ENCODE data around the gene LRGUK. TPM values are rescaled to one million over a fixed set of nuclear protein-coding genes. Genes with fewer than 3 reads are reported as not detected.

Gene LRGUK
- total RNA-seq, 1 experiment from 2014 or later: 0.49 TPM

DNA sequence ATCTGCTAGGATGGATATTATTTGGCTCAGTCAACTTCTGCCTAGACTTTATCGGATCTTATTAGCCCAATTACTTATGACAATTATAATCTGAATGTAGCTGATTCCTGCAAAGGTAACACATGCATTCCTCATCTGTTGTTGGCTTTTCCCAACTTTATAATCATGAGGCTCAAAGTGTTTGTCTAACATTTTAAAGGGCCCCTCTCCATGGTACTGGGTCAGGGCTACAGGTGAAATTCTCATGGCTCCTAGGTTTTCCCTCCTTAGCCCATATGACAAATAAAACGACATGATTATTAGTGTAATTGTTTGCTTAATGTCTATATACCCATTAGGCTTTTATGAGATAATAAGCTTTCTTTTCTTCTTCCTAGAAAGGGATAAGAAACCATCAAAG, 4.2 kb upstream of the LRGUK start:
- no peak overlapping the region for H3K4me3 ChIP-seq (replicated peaks in 1 of 2; ENCODE audit: low read depth in 1 of 2, low read length in 2 of 2)
- no peak overlapping the region for H3K27ac ChIP-seq (ENCODE audit: low read depth, low read length)
- ATAC-seq: no peak
- ChIA-PET CTCF (no interaction called here), RAD21 (ENCODE audit: low non-redundant PET in 1 of 2, low total read pairs in 2 of 2, uncharacterized antibody in 2 of 2, unreplicated experiment in 2 of 2) (no interaction called here), POLR2A (no interaction called here)
- no peaks in the 10 kb centered on the region for H3K27me3 ChIP-seq (ENCODE audit: insufficient read depth, low read length)
- TF ChIP-seq, protein P1, sequence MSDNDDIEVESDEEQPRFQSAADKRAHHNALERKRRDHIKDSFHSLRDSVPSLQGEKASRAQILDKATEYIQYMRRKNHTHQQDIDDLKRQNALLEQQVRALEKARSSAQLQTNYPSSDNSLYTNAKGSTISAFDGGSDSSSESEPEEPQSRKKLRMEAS (IDR thresholded peaks at IDR 0.05): no peak
- no peak for TF ChIP-seq ELF1 (IDR thresholded peaks at IDR 0.05; ENCODE audit: borderline replicate concordance, low read depth)
- TF ChIP-seq ZFX (IDR thresholded peaks at IDR 0.05): no peak
- TF ChIP-seq, protein P2, sequence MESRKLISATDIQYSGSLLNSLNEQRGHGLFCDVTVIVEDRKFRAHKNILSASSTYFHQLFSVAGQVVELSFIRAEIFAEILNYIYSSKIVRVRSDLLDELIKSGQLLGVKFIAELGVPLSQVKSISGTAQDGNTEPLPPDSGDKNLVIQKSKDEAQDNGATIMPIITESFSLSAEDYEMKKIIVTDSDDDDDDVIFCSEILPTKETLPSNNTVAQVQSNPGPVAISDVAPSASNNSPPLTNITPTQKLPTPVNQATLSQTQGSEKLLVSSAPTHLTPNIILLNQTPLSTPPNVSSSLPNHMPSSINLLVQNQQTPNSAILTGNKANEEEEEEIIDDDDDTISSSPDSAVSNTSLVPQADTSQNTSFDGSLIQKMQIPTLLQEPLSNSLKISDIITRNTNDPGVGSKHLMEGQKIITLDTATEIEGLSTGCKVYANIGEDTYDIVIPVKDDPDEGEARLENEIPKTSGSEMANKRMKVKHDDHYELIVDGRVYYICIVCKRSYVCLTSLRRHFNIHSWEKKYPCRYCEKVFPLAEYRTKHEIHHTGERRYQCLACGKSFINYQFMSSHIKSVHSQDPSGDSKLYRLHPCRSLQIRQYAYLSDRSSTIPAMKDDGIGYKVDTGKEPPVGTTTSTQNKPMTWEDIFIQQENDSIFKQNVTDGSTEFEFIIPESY (IDR thresholded peaks at IDR 0.05; ENCODE audit: extremely low read depth, insufficient replicate concordance, low read length): no peak
- TF ChIP-seq POLR2AphosphoS5 (IDR thresholded peaks at IDR 0.05; ENCODE audit: low read depth, low read length): no peak
- TF ChIP-seq ZNF274 (IDR thresholded peaks at IDR 0.05; ENCODE audit: low read depth, low read length): no peak
- TF ChIP-seq, protein P3, sequence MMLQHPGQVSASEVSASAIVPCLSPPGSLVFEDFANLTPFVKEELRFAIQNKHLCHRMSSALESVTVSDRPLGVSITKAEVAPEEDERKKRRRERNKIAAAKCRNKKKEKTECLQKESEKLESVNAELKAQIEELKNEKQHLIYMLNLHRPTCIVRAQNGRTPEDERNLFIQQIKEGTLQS (IDR thresholded peaks at IDR 0.05): no peak
- no peak for TF ChIP-seq JUND (IDR thresholded peaks at IDR 0.05)
- no peak for TF ChIP-seq CBX3 (IDR thresholded peaks at IDR 0.05; ENCODE audit: low read depth)
- no peak for TF ChIP-seq EZH2phosphoT487 (IDR thresholded peaks at IDR 0.05; ENCODE audit: borderline replicate concordance)
- no peak for TF ChIP-seq POLR2A (IDR thresholded peaks at IDR 0.05; ENCODE audit: borderline replicate concordance, extremely low read depth, insufficient read depth, insufficient read length)
- TF ChIP-seq RAD21 (IDR thresholded peaks at IDR 0.05; ENCODE audit: low read depth): no peak
- TF ChIP-seq, protein P4, sequence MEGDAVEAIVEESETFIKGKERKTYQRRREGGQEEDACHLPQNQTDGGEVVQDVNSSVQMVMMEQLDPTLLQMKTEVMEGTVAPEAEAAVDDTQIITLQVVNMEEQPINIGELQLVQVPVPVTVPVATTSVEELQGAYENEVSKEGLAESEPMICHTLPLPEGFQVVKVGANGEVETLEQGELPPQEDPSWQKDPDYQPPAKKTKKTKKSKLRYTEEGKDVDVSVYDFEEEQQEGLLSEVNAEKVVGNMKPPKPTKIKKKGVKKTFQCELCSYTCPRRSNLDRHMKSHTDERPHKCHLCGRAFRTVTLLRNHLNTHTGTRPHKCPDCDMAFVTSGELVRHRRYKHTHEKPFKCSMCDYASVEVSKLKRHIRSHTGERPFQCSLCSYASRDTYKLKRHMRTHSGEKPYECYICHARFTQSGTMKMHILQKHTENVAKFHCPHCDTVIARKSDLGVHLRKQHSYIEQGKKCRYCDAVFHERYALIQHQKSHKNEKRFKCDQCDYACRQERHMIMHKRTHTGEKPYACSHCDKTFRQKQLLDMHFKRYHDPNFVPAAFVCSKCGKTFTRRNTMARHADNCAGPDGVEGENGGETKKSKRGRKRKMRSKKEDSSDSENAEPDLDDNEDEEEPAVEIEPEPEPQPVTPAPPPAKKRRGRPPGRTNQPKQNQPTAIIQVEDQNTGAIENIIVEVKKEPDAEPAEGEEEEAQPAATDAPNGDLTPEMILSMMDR (IDR thresholded peaks at IDR 0.05 in 2 of 3, conservative IDR thresholded peaks at IDR 0.05 in 1 of 3; ENCODE audit: borderline replicate concordance in 1 of 3, insufficient read depth in 1 of 3, low read depth in 2 of 3, low read length in 2 of 3): no peak
- no peak for TF ChIP-seq SRF (IDR thresholded peaks at IDR 0.05; ENCODE audit: low read depth)
- DNase-seq (ENCODE audit: low read depth, low spot score): no peak
- no peaks in the 10 kb centered on the region for H3K36me3 ChIP-seq (ENCODE audit: control insufficient read depth in 1 of 2, insufficient read depth in 2 of 2, low read length in 2 of 2)
- no TSS peak for BruUV-seq (replicated peaks)
- H3K4me1 ChIP-seq (ENCODE audit: control insufficient read depth in 1 of 2, insufficient read depth in 2 of 2, low read length in 2 of 2): no peaks in the 10 kb centered on the region
- intact Hi-C loops (cut with micrococcal nuclease): no loop called here
- no peaks in the 10 kb centered on the region for H3K9me3 ChIP-seq (ENCODE audit: control insufficient read depth in 1 of 2, insufficient read depth in 1 of 2, low read depth in 1 of 2, low read length in 2 of 2)
- no peak overlapping the region for H3K4me2 ChIP-seq (ENCODE audit: low read length)
- no peaks in the 10 kb centered on the region for H4K20me1 ChIP-seq (ENCODE audit: insufficient read depth)
- no peaks in the 10 kb centered on the region for H3K9me2 ChIP-seq (ENCODE audit: insufficient read depth)
- H3K79me2 ChIP-seq (ENCODE audit: insufficient read depth, low read length): no peaks in the 10 kb centered on the region
- no peak overlapping the region for H3K9ac ChIP-seq (ENCODE audit: low read length)
- H2AFZ ChIP-seq (ENCODE audit: low read depth, low read length, poor library complexity, severe bottlenecking): no peak overlapping the region

Measured in HCT116 (cell line).